HG03135 (cell line): Measurements from ENCODE around the gene GPSM1.

Experiments
- ATAC-seq: cut with Tn5 transposase; IDR thresholded peaks from one replicate; pipeline ENCODE4 v1.9.1; 2021; ENCODE audit warnings: mild to moderate bottlenecking, moderate library complexity; ENCODE audit not compliant: unreplicated experiment

GPSM1 gene, protein sequence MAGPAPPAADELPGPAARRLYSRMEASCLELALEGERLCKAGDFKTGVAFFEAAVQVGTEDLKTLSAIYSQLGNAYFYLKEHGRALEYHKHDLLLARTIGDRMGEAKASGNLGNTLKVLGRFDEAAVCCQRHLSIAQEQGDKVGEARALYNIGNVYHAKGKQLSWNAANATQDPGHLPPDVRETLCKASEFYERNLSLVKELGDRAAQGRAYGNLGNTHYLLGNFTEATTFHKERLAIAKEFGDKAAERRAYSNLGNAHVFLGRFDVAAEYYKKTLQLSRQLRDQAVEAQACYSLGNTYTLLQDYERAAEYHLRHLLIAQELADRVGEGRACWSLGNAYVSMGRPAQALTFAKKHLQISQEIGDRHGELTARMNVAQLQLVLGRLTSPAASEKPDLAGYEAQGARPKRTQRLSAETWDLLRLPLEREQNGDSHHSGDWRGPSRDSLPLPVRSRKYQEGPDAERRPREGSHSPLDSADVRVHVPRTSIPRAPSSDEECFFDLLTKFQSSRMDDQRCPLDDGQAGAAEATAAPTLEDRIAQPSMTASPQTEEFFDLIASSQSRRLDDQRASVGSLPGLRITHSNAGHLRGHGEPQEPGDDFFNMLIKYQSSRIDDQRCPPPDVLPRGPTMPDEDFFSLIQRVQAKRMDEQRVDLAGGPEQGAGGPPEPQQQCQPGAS

DNA sequence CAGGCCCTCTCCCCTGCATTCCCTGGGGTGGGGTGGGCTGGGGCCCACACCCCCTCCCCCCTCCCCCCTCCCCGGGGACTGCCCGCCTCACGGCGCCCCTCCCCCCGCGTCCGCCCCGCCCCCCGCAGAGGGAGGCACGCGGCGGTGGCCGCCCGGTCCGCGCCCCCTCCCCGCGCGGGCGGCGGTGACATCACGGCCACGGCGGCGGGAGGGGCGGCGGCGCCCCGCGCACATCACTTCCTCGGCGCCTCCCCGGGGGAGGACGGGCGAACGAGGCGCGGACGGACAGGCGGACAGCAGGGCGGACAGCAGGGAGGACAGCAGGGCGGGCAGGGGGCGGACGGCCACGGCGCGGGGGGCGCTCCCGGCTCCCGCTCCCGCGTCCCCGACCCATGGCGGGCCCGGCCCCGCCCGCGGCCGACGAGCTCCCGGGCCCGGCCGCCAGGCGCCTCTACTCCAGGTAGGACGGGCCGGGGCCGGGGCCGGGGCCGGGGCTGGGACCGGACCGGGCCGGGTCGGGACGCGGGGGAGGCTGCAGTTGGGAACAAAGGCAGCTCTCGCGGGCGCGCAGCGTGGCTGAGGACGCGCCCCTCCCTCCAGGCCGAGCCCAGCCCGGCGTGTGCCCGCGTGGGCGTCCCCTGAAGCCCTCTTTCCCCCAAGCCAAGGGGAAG lies at the start of gene GPSM1:
Gene GPSM1 (plus strand): TSS at position 236 of the 671 bp plus-strand sequence. CDS start 157 bp downstream, at position 393.
- ATAC-seq = no peak

DNA sequence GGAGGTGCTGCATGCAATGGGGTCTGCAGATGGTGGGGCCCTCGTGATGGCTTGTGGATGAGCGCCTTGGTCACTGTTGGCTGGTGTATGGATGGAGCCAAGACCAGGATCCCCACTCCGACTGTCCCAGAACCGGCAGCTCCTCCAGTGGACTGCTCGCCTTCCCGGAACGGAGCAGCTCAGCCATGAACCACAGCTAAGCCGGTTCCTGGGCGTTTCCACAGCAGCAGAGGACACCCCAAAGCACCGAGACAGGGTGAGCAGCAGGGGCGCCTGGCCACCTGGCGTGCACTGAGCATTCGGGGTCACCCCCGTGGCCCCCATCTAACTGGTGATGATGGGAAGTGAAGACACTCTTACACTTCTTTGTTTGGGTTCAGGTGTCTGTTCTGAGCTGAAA lies 49.6 kb upstream of the GPSM1 start:
- no peak for ATAC-seq

DNA sequence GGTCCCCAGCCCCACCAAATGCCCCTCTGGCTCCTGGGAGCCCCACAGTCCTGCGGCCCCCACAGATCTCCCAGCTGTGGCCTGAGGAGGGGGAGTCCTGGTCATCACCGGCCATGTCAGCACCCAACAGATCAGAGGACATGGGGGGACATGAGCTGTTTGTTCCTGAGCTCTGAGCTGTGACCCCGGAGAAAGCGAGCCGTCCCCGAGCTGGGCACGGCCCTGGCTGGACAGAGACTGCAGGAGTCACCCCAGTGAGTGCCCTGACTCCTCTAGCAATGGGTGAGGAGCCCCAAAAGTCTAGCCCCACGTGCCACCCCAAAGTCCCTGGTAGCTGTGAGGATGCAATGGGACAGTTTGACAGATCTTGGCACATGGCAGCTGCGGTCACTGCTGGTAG lies 49.1 kb upstream of the GPSM1 start:
- ATAC-seq = no peak

DNA sequence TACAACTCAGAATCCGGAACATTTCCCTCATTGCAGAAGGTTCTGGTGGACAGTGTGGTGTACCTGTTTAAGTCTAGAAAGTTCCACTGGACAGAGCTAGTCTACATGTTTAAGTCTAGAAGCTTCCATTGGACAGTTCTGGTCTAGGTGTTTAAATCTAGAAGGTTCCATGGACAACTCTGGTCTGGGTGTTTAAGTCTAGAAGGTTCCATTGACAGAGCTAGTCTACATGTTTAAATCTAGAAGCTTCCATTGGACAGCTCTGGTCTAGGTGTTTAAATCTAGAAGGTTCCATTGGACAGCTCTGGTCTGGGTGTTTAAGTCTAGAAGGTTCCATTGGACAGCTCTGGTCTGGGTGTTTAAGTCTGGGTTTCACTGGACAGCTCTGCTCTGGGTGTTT lies 48.4 kb upstream of the GPSM1 start:
- no peak for ATAC-seq

DNA sequence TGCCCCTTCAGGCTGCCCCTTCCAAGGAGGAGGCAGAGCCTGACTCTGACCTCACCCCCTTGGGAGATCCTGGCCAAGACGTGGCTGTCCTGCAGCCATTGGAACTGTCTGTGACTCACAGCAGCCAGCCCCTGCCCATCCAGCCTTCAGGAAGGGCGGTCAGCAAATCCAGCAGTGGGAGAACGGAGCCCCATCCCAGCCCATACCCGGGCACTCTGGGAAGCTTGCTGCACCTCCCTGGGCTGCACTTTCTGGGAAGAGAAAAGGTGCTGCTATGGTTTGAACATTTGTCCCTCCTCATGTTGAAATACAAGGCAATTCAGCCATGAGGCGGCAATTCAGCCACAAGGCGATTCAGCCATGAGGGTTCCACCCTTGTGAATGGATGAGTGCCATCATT lies 47.9 kb upstream of the GPSM1 start:
- no peak for ATAC-seq

DNA sequence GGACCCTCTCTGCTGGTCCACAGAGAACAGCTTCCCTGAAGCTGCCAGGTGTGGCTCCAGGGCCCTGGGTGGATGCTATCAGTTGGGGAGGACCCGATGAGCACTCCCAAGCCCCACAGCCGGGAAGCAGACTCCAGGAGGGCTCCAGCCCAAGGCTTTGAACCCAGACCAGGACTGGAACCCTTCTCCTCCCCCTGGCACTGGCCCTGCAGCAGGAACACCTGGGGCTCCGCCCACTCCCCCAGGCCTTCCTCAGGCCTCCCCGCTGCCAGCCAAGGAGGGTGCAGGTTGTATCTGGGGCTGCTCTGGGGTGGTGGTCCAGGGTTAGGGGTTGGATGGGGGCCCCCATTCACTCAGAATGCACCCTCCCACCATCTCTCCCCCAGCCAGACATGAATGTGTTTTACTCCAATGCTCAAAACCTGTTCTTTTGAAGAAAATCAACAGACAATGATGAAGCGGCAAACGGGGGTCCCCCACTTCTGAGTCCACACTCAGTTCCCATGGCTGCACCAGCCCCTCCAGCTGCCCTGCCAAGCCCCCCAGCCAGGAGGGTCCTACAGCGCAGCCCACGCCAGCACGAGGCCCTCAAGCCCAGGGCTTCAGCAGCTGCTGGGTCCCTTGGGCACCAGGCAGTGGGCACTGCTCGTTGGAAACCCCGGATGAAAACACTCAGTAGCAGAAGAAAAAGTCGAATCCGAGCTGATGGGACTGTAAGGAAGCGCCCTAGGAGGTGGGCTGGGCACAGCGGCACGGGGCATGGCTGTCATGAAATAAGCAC lies 46.6 kb upstream of the GPSM1 start:
- no peak for ATAC-seq

DNA sequence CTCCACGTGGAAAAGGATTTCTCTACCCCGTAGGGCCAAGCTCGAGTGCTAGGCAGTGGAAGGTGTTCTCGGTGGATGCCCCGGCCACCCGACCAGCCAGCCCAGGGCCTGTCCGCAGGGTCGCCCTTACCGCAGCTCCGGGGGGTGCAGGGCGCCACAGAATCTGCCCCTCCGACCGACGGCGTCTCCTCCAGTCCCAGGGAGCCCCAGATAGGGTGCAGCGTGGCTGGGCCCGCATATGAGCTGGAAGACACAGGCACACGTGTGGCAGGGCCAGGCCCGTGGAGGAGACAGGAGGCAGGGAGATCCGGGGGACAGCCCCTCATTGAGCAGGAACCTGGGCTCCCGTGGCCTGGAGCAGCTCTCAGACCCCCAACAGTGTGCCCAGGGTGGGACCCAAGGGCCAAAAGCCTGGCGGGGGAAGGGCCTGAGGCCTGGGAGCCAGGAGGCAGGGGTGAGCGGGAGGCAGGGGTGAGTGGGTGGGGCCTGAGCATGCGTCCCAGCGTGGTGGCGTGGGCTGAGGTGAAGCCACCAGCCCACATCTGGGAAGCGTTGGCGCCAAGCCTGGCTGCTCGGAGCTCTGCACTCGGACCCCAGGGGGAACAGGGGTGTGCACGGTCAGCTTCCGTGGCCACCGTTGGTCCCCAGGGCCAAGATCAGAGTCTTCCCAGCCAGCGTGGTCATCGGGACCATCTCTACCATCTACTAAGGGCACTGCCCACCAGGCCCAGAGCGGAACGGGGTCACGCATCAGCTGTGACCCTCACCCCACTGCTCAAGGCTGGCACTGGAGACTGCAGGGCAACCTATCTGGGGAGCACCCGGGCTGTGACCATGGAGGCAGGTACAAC lies 45.7 kb upstream of the GPSM1 start:
- no peak for ATAC-seq

DNA sequence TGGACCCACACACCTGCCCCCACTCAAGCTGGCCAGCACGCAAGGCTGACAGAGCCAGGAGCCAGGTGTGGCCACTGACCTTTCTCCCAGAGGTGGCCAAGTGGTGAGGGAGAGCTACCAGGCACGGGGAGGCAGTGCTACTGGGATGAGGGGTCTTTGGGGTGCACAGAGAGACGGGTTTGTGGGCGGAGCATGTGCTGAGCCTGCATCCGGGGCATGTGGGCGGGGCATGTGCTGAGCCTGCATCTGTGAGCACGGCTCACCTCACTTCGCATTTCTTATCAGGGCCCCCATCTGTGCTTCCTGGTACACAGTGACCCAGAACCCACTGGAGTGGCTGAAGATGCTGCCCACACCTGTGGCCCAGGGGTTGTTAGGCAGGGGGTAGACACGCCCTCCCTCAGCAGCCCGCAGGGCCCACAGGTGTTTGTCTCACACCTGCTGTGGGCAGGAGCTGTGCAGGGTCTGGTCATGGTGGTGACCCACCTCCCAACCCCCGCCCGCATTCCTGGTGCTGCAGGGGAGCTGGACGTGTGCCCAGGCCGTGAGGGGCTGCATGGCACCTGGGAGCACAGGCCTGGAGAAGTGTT lies 45.0 kb upstream of the GPSM1 start:
- ATAC-seq = no peak

DNA sequence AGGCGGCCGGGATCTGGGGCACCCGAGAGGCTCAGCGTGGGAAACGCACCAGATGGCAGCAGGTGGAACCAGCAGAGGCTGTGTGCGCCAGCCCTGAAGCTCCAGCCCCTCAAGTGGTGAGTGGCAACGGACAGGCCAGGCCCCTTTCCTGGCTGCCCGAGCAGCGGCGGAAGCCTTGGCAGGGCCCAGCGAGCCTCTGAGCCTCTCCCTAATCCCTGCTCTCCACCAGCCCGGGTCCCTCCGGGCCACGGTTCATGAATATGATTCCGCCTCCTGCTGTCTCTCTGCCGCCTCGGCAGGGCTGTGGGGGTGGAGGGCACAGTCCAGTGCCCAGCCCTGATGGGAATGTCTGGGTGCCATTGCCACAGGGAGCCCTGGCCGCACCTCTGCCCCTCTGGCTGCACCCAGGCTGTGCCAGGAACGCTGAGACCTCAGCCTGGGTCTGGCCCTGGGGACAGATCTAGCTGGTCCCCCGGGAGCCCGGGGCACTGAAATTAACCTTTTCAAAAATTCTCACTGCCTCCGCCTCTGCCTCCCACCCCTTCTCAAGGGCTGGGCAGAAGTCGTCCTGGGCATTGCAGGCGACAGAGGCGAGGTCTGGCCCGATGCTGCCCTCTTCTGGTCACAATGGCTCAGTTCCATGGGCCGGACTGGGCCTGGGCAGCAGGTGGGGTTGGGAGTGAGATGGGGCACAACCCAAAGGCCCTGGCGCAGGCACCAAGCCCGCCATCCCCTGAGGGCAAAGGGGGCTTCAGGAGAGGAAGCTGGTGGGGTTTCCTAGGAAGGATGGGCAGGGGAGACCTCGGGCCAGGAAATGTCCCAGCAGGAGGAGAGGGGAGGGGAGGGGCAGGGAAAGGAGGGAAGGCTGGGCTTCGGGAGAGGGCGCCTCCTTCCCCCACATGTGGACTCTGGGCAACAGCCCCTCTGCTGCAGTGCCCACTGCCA lies 43.8 kb upstream of the GPSM1 start:
- ATAC-seq = no peak

DNA sequence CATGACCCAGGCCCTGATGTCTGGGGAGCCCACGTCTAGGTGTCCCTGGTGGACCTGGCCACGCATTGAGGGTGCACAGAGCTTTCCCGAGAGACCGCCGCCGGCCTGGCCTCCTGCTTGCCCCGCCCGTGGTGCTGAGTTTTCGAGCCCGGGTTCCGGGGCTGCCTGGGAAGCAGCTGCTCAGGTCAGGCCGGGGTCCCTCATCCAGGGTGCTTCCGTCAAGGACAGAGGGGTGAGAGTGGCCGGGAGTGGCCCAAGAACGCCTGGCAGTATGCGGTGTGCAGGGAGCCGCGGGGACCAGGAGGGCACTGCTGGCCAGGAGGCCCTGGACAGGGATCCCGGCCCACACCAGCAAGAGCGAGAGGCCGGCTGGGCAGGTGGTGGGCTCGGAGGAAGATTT lies 43.0 kb upstream of the GPSM1 start:
- no peak for ATAC-seq

DNA sequence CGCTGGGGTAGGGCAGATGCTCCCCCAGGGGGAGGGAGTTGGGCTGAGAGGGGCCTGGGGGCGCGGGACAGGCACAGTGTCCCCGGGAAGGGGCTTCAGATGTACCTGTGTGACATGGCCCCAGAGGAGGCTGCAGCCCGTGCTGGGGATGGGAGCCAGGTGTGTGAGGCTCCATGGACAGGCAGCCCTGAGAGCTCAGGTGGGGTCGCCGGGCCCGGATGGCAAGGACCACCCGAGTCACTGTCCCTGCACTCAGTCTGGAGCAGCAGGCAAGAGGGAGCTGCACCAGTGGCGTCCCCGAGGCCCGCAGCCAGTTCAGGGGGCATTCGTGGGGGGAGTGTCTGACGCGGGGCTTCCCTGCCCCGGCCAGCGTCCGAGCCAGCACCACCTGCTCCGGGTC lies 42.4 kb upstream of the GPSM1 start:
- ATAC-seq = no peak

DNA sequence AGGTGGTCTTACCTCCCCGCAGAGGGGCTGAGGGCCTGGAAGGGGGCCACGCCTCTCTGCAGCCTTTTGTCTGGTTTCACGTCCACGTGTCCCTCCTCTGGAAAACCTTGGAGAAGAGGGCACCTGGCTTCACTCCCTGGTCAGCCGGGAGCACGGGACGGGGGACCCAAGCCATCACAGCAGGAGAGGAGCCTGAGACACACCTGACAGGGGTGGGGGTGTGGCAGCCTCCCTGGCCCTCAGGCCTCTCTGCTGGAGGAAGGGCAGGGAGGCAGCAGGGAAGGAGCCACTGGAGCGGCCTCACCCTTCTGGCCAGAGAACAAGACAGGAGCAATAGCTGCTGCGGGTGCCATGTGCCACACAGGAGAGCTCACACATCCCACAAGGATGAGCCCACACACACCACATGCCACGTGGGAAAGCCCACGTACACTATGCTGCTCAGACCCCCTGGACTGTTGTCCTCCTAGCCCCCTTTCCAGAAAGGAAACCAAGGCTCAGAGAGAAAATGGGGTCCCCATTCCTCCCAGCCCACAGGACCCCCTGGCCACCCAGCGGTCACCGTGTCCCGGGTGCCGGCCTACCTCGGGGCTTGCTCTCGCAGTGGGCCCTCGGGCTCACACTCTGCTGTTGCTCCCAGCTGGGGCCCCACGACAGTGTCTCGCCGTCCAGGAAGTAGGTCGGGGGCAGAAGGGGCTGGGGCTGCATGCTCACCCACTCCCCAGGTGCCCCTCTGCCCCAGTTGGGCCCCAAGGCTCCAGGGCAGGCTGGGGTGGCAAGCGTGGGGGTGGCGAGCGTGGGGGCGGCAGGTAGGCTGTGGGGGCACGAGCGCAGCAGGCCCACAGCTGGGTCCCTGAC lies 41.6 kb upstream of the GPSM1 start:
- no peak for ATAC-seq

DNA sequence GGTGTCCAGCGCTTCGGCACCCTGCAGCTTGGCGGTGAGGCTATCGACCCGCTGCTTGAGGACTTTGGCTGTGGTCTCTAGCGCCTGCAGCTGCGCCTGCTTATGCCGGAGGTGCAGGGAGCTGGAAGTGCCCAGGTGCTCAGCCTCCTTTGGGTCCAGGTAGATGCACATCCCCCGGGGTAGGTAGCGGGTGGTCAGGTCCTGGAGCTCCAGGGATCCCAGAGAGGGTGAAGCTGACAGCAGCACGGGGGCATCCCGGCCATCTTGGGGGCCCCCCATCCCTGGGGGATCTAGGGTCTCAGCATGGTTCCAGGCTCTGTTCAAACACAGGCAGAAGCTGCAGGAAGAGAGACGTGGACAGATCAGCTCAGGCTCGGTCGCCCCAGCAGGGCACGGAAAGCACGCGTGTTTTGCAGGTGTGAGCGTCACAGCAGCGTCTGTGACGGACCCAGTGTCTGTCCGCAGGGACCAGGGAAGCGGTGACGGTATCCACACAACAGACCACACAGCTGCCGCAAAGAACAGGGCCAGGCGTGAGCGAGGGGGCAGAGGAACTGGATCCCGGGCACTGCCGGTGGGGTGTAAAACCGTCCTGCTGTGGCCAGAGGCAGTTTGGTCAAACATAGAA lies 40.9 kb upstream of the GPSM1 start:
- ATAC-seq = no peak

DNA sequence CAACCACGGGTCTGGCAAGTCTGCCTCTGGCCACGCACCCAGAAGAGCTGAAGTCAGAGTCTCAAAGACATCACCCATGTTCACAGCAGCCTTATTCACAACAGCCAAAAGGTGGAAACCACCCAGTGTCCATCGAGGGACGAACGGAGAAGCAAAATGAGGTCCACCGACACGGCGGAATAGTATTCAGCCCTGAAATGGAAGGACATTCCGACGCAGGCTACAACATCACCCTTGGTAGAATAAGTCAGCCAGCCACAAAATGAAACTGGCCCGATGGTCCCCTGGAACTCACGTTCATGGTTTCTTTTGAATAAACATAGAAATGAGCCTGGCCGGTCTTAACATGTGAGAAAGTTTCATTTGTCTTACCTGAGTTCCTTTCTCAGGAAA lies 40.4 kb upstream of the GPSM1 start:
- no peak for ATAC-seq

DNA sequence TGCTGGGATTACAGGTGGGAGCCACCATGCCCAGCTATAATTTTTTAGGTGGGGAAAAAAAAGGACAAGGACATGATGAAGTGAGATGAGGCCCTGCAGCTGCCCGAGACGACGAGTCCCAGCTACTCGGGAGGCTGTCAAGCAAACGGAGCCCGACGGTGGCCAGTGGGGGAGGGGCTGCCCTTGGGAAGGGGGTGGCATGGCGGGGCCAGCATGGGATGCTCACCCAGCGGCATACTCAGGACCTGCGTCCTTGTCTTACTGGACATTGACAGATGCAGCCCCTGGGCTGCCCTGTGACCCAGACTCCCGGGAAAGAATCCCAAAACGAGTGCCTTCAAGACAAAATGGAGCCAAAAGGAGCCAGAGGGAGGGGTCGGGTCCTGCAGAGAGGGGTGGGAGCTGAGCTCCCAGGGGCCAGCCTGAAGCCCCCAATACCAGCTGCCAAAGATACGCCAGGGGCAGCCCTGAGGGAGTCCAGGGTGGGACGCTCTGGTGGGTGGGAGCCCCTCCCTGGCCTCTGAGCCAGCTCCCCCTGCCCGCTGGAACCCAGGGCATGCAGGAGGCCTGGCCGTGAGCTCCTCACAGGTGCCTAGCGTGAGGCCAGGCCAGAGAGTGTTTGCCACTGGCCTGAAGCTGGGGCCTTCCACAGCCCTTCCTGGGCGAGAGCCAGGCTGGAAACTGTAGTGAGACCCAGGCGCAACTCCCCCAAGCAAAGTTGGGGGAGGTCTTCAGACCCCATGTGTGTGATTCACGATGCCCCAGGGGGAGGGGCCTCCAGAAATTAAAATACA lies 39.2 kb upstream of the GPSM1 start:
- no peak for ATAC-seq

DNA sequence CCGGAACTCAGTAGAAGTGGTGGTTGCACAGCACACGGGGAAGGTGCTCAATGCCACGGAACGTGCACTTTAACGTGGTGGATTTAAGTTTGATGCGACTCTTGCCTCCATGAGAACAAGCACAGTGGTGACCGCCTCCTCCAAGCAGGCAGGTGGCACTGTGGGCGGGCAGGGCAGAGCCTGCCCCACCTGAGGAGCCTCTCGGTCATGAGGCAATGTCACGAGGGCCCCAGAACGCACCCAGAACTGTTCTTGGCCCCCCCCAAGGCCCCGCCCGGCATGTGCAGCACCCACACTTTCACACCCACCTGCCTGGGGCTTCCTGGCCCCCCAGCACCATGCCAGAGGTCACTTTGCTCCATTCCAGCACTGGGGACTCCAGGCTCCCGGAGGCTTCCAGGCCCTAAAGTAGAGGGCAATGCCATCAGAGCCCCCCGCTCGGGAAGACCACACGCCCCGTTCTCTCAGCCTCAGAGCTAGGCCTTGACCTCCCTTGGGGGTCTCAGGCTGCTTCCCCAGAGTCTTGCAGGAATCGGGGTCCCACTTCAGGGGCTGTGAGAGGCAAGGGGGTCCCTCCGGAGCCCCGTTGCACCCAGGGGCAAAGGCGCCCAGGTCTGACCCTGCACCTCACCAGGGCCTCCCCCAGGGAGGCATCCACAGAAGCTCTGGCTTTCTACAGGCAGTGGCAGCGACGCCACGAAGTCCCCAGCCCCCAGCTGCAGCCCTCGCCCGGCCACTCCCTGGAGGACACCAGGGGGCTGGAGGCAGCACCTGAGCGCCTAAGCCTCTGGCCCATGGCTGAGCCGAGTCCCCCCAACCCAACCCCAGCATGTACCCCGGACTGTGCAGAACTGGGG lies 37.5 kb upstream of the GPSM1 start:
- no peak for ATAC-seq
